Hepatocyte (in vitro differentiated cells): ENCODE data around the gene NR1H4. TPM values are rescaled to one million over a fixed set of nuclear protein-coding genes. Genes with fewer than 3 reads are reported as not detected.
A peak's percentile ranks its signal among the peaks of the same experiment; 100 is the strongest.

Source experiments
- DNase-seq: peaks from one replicate; pipeline ENCODE4 v3.0.0-alpha.2; 2016; ENCODE audit warnings: low spot score
- H2AFZ ChIP-seq: fragments of 200-600 bp; sonication (generic); 2 replicates; pipeline ENCODE4 v1.6.0; 2016; ENCODE audit warnings: antibody characterized with exemption, mild to moderate bottlenecking
- H3K27ac ChIP-seq: fragments of 200-600 bp; sonication (generic); 2 replicates; pipeline ENCODE4 v1.5.1; 2016; ENCODE audit warnings: mild to moderate bottlenecking
- H3K27me3 ChIP-seq: fragments of 200-600 bp; sonication (generic); 2 replicates; pipeline ENCODE4 v1.6.1; 2016
- H3K36me3 ChIP-seq: fragments of 200-600 bp; sonication (generic); replicated peaks from 2 replicates; pipeline ENCODE4 v1.5.1; 2016; ENCODE audit warnings: low read depth; ENCODE audit not compliant: insufficient read depth
- H3K4me1 ChIP-seq: fragments of 200-600 bp; sonication (generic); 2 replicates; pipeline ENCODE4 v1.5.1; 2016; ENCODE audit warnings: mild to moderate bottlenecking, moderate library complexity; ENCODE audit not compliant: insufficient read depth
- H3K4me2 ChIP-seq: fragments of 200-600 bp; sonication (generic); 2 replicates; pipeline ENCODE4 v1.6.0; 2016
- H3K4me3 ChIP-seq: fragments of 200-600 bp; sonication (generic); 2 replicates; pipeline ENCODE4 v1.5.1; 2016; ENCODE audit warnings: mild to moderate bottlenecking
- H3K79me2 ChIP-seq: fragments of 200-600 bp; sonication (generic); 2 replicates; pipeline ENCODE4 v1.6.0; 2017; ENCODE audit warnings: mild to moderate bottlenecking
- H3K9me2 ChIP-seq: fragments of 200-600 bp; sonication (generic); replicated peaks from 2 replicates; pipeline ENCODE4 v1.6.0; 2017; ENCODE audit warnings: mild to moderate bottlenecking; ENCODE audit not compliant: insufficient read depth
- H3K9me3 ChIP-seq: fragments of 200-600 bp; sonication (generic); 2 replicates; pipeline ENCODE4 v1.5.1; 2016; ENCODE audit warnings: low read depth, mild to moderate bottlenecking
- H4K20me1 ChIP-seq: fragments of 200-600 bp; sonication (generic); 2 replicates; pipeline ENCODE4 v1.6.0; 2016; ENCODE audit warnings: mild to moderate bottlenecking; ENCODE audit not compliant: insufficient read depth, poor library complexity, severe bottlenecking
- EZH2 ChIP-seq: fragments of 200-600 bp; sonication (generic); IDR thresholded peaks from 2 replicates; pipeline ENCODE4 v1.6.1; 2016; ENCODE audit warnings: antibody characterized with exemption, mild to moderate bottlenecking, borderline replicate concordance
- EZH2phosphoT487 ChIP-seq: fragments of 200-600 bp; sonication (generic); IDR thresholded peaks from one replicate; pipeline ENCODE4 v1.6.1; 2018; ENCODE audit warnings: antibody characterized with exemption, mild to moderate bottlenecking, low read depth, moderate library complexity; ENCODE audit not compliant: unreplicated experiment, severe bottlenecking
- WGBS: methylation state at CpG from one replicate; pipeline ENCODE4 v1.1.6; 2016; ENCODE audit warnings: low lambda C conversion rate; ENCODE audit errors: missing lambda C conversion rate; 5-methylcytosine and 5-hydroxymethylcytosine counted together
- polyA plus RNA-seq: library from polyadenylated mRNA; unstranded; fragments of >200 nt; fragmentation: Nextera tagmentation; extraction: Ambion mirVana; gene quantifications from 2 replicates; pipeline ENCODE4 v1.2.1, GENCODE V29; 2016
- total RNA-seq: library from RNA; depleted of rRNA; stranded (reverse); fragments of >200 nt; gene quantifications from 2 replicates; pipeline ENCODE4 v1.2.3, GENCODE V29; 2014
- TF ChIP-seq, protein P1 (sequence below): fragments of 200-600 bp; sonication (generic); IDR thresholded peaks from 2 replicates; pipeline ENCODE4 v1.5.1; 2016; ENCODE audit warnings: antibody characterized with exemption, mild to moderate bottlenecking; ENCODE audit not compliant: poor library complexity

Gene NR1H4
- total and polyA plus RNA-seq, 2 experiments from 2014 or later, result 12.4 to 39.0 TPM

DNA sequence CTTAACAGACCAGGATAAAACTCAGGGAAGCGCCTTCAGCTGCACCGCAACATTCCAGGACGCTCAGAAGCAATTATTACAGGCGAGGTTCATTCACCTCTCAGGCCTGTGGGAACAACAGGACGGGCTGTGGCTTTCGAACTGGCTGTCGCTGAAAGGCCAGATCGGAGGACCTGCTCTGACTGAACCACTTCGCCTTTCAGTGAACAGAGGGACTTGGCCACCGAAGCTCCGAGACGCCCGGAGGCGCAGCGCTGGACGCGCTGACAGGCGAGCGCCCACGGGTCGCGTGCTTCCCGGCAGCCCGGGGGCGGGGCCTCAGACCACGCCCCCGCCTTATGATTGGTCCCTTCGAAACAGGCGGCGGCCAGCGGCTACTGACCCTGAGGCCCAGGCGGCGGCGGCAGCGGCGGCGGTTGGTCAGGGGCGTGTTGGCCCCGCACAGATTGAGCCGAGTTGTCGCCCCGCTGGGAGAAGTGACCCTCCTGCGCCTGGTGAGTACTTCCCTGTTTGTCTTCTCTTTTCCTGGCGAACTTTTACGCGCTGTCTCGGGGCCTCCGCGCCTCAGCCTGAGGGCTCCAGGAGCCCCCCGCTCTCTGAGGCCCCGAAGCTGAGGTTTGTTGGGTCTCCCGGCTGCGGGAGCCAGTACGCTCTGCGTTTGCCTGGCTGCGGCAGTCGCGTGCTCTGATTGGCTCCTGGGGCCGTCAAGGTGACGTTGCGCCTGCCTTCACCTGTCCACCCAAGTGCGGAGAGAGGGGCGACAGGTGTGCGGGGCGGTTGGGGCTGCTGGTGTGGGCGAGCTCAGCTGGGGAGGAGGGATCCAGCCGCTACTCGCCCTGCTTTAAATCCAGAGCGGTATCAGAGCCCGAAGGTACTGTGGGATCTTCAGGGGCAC, 99.9 kb downstream of the NR1H4 start, which contains the start of gene GAS2L3:
TSS of gene GAS2L3 (plus strand) at position 393 of the 895 bp plus-strand sequence. CDS start 21,221 bp downstream, outside the sequence.
- under 1% methylated on average over 66 of the region's 70 CpGs for WGBS
- no peaks in the 10 kb centered on the region for H4K20me1 ChIP-seq
- H3K9me3 ChIP-seq, result no peaks in the 10 kb centered on the region
- peak within 1 kb of the TSS; percentile 87 for H3K4me2 ChIP-seq
- H2AFZ ChIP-seq, result peak within 1 kb of the TSS; percentile 84
- peak within 1 kb of the TSS; percentile 87 for H3K27ac ChIP-seq
- no peaks in the 10 kb centered on the region for H3K9me2 ChIP-seq
- peak; percentile 96 for DNase-seq
- H3K27me3 ChIP-seq, result peaks cover 7% of the 10 kb centered on the region
- H3K4me3 ChIP-seq, result peak within 1 kb of the TSS; percentile 70
- H3K4me1 ChIP-seq, result no peaks in the 10 kb centered on the region
- H3K79me2 ChIP-seq, result peaks cover 26% of the 10 kb centered on the region
- H3K36me3 ChIP-seq, result no peaks in the 10 kb centered on the region
- TF ChIP-seq, protein P1, sequence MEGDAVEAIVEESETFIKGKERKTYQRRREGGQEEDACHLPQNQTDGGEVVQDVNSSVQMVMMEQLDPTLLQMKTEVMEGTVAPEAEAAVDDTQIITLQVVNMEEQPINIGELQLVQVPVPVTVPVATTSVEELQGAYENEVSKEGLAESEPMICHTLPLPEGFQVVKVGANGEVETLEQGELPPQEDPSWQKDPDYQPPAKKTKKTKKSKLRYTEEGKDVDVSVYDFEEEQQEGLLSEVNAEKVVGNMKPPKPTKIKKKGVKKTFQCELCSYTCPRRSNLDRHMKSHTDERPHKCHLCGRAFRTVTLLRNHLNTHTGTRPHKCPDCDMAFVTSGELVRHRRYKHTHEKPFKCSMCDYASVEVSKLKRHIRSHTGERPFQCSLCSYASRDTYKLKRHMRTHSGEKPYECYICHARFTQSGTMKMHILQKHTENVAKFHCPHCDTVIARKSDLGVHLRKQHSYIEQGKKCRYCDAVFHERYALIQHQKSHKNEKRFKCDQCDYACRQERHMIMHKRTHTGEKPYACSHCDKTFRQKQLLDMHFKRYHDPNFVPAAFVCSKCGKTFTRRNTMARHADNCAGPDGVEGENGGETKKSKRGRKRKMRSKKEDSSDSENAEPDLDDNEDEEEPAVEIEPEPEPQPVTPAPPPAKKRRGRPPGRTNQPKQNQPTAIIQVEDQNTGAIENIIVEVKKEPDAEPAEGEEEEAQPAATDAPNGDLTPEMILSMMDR, result no peak
- TF ChIP-seq EZH2phosphoT487 (no peak), EZH2 (no peak)

DNA sequence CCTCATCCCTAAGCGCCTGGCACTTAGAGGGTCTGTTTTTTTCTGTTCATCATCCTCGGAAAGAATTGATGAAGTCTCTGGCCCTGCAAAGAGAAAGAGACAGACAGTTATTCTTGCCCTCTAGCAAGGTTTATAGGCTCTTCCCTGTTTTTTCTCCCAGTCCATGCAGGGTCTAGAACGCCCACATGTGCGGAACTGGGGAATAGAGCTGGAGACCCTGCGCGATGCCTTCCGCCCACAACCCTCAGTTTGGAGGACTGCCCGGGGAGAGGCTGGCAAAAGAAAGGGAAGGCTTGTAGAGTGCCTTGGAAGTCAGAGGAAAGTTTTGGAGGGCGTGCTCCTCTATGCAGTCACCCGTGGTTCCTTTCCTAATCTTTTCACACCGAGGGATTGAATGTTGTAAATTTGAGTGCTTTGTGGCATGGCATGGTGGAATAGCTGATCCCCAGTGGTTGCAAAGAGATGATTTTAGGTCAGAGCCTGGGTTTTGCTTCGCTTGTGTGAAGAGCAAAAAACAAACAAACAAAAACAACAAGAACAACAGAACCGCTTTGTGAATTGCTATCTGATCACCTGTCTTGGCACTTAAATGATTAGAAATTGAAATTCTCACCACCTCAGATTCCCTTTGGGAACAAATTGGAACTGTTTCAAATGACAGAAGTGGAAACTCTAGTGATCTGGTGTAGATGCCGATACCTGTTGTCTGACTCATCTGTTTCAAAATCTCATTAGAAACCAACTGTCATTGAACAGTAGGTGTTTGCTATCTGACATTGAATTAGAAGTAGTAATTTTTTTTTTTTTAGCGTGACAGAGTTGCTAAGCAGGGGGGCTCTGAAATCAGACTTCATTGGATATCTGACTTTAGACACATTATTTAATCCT, 100.8 kb downstream of the NR1H4 start:
- H3K4me1 ChIP-seq, result no peaks in the 10 kb centered on the region
- peaks cover 28% of the 10 kb centered on the region for H3K79me2 ChIP-seq
- H3K27me3 ChIP-seq, result peaks cover 7% of the 10 kb centered on the region
- H3K36me3 ChIP-seq, result no peaks in the 10 kb centered on the region
- peak overlapping the region; percentile 87 for H3K27ac ChIP-seq
- TF ChIP-seq EZH2 (no peak), EZH2phosphoT487 (no peak)
- TF ChIP-seq, protein P1, result no peak
- no peaks in the 10 kb centered on the region for H4K20me1 ChIP-seq
- H3K9me2 ChIP-seq, result no peaks in the 10 kb centered on the region
- H3K4me3 ChIP-seq, result peak overlapping the region; percentile 70
- 15% methylated on average over 15 of the region's 15 CpGs for WGBS
- H2AFZ ChIP-seq, result peak overlapping the region; percentile 84
- peak; percentile 24 for DNase-seq
- no peaks in the 10 kb centered on the region for H3K9me3 ChIP-seq
- peak overlapping the region; percentile 87 for H3K4me2 ChIP-seq

DNA sequence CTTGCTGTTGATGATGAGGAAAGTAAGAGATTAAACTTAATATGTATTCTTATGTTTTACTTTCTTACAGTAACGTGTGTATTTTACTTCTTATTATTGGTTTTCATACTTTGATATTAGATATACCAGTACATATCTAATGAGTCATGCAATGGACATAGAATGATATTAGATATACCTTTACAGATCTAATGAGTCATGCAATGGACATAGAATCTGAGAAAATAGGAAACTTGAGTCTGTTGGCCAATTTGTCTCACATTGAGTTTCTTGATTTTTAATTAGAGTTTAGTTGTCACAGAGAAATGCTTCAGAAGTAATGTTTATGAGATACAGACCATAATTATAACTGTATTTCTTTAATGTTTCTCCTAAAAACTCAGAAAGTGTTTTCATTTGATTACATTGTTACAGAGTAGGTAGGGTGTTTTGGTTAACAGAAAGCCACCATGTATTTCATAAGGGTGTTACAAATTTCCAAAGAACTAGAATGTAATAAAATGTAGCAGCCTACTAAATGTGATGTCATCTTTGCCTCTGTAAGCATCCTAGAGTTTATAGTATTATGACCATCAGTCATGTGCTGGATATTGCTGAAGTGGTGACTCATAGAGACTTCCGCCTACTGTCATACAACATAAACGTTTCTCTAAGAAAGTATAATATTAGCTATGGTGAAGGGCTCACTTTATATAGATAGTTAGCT, 102.8 kb downstream of the NR1H4 start:
- no peaks in the 10 kb centered on the region for H3K9me3 ChIP-seq
- peak; percentile 50 for DNase-seq
- H3K79me2 ChIP-seq, result peaks cover 35% of the 10 kb centered on the region
- H3K4me2 ChIP-seq, result no peak overlapping the region
- no peaks in the 10 kb centered on the region for H4K20me1 ChIP-seq
- H3K27me3 ChIP-seq, result no peaks in the 10 kb centered on the region
- no peak overlapping the region for H2AFZ ChIP-seq
- WGBS, result 68% methylated on average over 3 of the region's 3 CpGs
- no peak overlapping the region for H3K4me3 ChIP-seq
- no peak for TF ChIP-seq EZH2phosphoT487
- TF ChIP-seq, protein P1, result no peak
- no peak for TF ChIP-seq EZH2
- H3K27ac ChIP-seq, result peak overlapping the region; percentile 54
- no peaks in the 10 kb centered on the region for H3K9me2 ChIP-seq
- H3K36me3 ChIP-seq, result no peaks in the 10 kb centered on the region
- H3K4me1 ChIP-seq, result no peaks in the 10 kb centered on the region
